Naive thymus-derived CD4-positive, alpha-beta T cell (primary cell): ENCODE results near the gene IRF2BP1. TPM values are rescaled to one million over a fixed set of nuclear protein-coding genes. Genes with fewer than 3 reads are reported as not detected.

ENCODE experiments used
- ATAC-seq: fragments of 150-1000 bp; cut with Tn5 transposase; 2 replicates; pipeline ENCODE4 v1.10.0; 2021; ENCODE audit warnings: mild to moderate bottlenecking, moderate library complexity
- CTCF ChIA-PET: fragments of 350-600 bp; sonication (Branson Sonifier 250); formaldehyde crosslinking; loops from one replicate; lab custom pipeline; 2021; ENCODE audit warnings: antibody characterized with exemption; lab: Charles Lee
- POLR2A ChIA-PET: fragments of 350-600 bp; sonication (Branson Sonifier 250); formaldehyde crosslinking; loops from one replicate; lab custom pipeline; 2021; ENCODE audit warnings: antibody characterized with exemption, inconsistent platforms; lab: Charles Lee
- DNase-seq, 9 donors: peaks; one replicate each; pipeline versions ENCODE4 v3.0.0 to v3.0.0-alpha.2; 2020 to 2022; ENCODE audit warnings: mixed read lengths in 1 of 9
- H3K27ac ChIP-seq: one replicate; pipeline ENCODE4 v1.7.0; 2013; ENCODE audit warnings: mild to moderate bottlenecking, low read depth, low read length, moderate library complexity
- H3K27me3 ChIP-seq, 2 donors: one replicate each; pipeline ENCODE4 v1.7.0; 2013; ENCODE audit warnings: low read length in 2 of 2, mild to moderate bottlenecking in 2 of 2, moderate library complexity in 2 of 2; ENCODE audit not compliant: control insufficient read depth in 2 of 2, insufficient read depth in 2 of 2
- H3K36me3 ChIP-seq, 3 experiments: 1 replicate in 2 of 3; 2 replicates in 1 of 3; pipeline ENCODE4 v1.7.0; 2013; ENCODE audit warnings: low read length in 3 of 3, mild to moderate bottlenecking in 3 of 3, moderate library complexity in 1 of 3; ENCODE audit not compliant: insufficient read depth in 3 of 3, control insufficient read depth in 2 of 3
- H3K4me1 ChIP-seq, 2 donors: one replicate each; pipeline ENCODE4 v1.7.0; 2013; ENCODE audit warnings: low read length in 2 of 2, mild to moderate bottlenecking in 2 of 2, moderate library complexity in 1 of 2; ENCODE audit not compliant: control insufficient read depth in 2 of 2, insufficient read depth in 2 of 2
- H3K4me3 ChIP-seq: 2 replicates; pipeline ENCODE4 v1.7.0; 2013; ENCODE audit warnings: mild to moderate bottlenecking, low read length
- H3K9me3 ChIP-seq, 3 experiments: 1 replicate in 2 of 3; 2 replicates in 1 of 3; pipeline ENCODE4 v1.7.0; 2013; ENCODE audit warnings: low read length in 3 of 3; ENCODE audit not compliant: control insufficient read depth in 2 of 3
- H3K27ac Mint-ChIP-seq, 9 donors: one replicate each; pipeline ENCODE4 v1.8.0; 2020 to 2022; ENCODE audit warnings: mixed read lengths in 9 of 9, mild to moderate bottlenecking in 8 of 9, moderate library complexity in 5 of 9, inconsistent platforms in 2 of 9
- H3K27me3 Mint-ChIP-seq, 5 donors: one replicate each; pipeline ENCODE4 v1.8.0; 2021 to 2022; ENCODE audit warnings: mixed read lengths in 5 of 5, mild to moderate bottlenecking in 1 of 5
- H3K36me3 Mint-ChIP-seq, 5 donors: one replicate each; pipeline ENCODE4 v1.8.0; 2020 to 2022; ENCODE audit warnings: mixed read lengths in 5 of 5, mild to moderate bottlenecking in 3 of 5, inconsistent platforms in 1 of 5
- H3K4me1 Mint-ChIP-seq, 7 donors: one replicate each; pipeline ENCODE4 v1.8.0; 2020 to 2022; ENCODE audit warnings: mixed read lengths in 7 of 7, mild to moderate bottlenecking in 3 of 7, inconsistent platforms in 1 of 7
- H3K4me3 Mint-ChIP-seq, 10 donors: one replicate each; pipeline ENCODE4 v1.8.0; 2020 to 2022; ENCODE audit warnings: mild to moderate bottlenecking in 10 of 10, mixed read lengths in 10 of 10, moderate library complexity in 6 of 10, inconsistent platforms in 2 of 10
- H3K9me3 Mint-ChIP-seq, 11 donors: one replicate each; pipeline ENCODE4 v1.8.0; 2020 to 2022; ENCODE audit warnings: mixed read lengths in 11 of 11, mild to moderate bottlenecking in 4 of 11, inconsistent platforms in 1 of 11, moderate library complexity in 1 of 11
- intact Hi-C, 2 donors: fragments of 100-400 bp; cut with micrococcal nuclease; formaldehyde crosslinking; loops; one replicate each; pipeline ENCODE4 v1.15.1; 2023
- polyA plus RNA-seq, 2 donors: library from polyadenylated mRNA; unstranded; fragments of 300-500 nt; fragmentation: Illumina TruSeq; gene quantifications; one replicate each; pipeline ENCODE4 v1.2.3, GENCODE V29; 2021
- total RNA-seq, 6 experiments: library from RNA in 5 of 6; stranded (reverse) in 5 of 6; gene quantifications; 1 replicate in 5 of 6; 2 replicates in 1 of 6; pipeline ENCODE4 v1.2.3 and lab custom pipeline; 2021 to 2026

The IRF2BP1 gene
- total and polyA plus RNA-seq, 7 experiments from 2014 or later: 6.2 to 38.7 (median 18.9) TPM

GRCh38 chr19:45927565-45928261 lies 41.8 kb upstream of the IRF2BP1 start:
- Mint-ChIP-seq H3K27ac (peak overlapping the region in 4 of 9 donors; percentile 28 to 60 (median 42)), H3K4me1 (peaks cover 4 to 23% (median 6%) of the 10 kb centered on the region in 7 donors), H3K36me3 (peaks cover 0 to 2% (median 0%) of the 10 kb centered on the region in 5 donors), H3K9me3 (peaks cover 0 to 3% (median 0%) of the 10 kb centered on the region in 11 donors), H3K27me3 (peaks cover 0 to 15% (median 9%) of the 10 kb centered on the region in 5 donors), H3K4me3 (peak overlapping the region in 7 of 10 donors; percentile 10 to 86 (median 55))
- Histone ChIP-seq H3K9me3 (no peaks in the 10 kb centered on the region), H3K4me1 (peaks cover 4 to 5% of the 10 kb centered on the region in 2 donors), H3K4me3 (no peak overlapping the region), H3K27me3 (no peaks in the 10 kb centered on the region), H3K27ac (no peak overlapping the region), H3K36me3 (no peaks in the 10 kb centered on the region)
- DNase-seq (peak; percentile 66 to 89 (median 87)), ATAC-seq (peak; percentile 99)
- ChIA-PET CTCF (interaction anchor here (0.7 kb wide), 1 partner anchor 234 kb away, joined by 4 read pairs; no protein-coding TSS in a partner anchor), POLR2A (interaction anchor here (1.8 kb wide), 1 partner anchor 67 kb away, joined by 7 read pairs; the partner anchor contains the start of gene CCDC61)
- intact Hi-C loops: loop anchor here (1.0 to 5.0 kb wide), 6 partner anchors 25 to 90 kb away; partner anchors contain the start of genes CCDC61 (in 2 of the 2), IRF2BP1 (in 2 of the 2), MYPOP (in 2 of the 2) and SYMPK (in 2 of the 2)

GRCh38 chr19:45924891-45925447 lies 39.0 kb upstream of the IRF2BP1 start:
- CTCF ChIA-PET: interaction anchor here (0.6 kb wide), 1 partner anchor 19 kb away, joined by 6 read pairs; no protein-coding TSS in a partner anchor
- Histone ChIP-seq H3K9me3 (no peaks in the 10 kb centered on the region), H3K27ac (no peak overlapping the region), H3K4me1 (peaks cover 4 to 5% of the 10 kb centered on the region in 2 donors), H3K4me3 (no peak overlapping the region), H3K27me3 (no peaks in the 10 kb centered on the region), H3K36me3 (no peaks in the 10 kb centered on the region)
- POLR2A ChIA-PET: no interaction called here
- Mint-ChIP-seq H3K27me3 (peaks cover 0 to 6% (median 0%) of the 10 kb centered on the region in 5 donors), H3K27ac (no peak overlapping the region), H3K4me3 (no peak overlapping the region), H3K9me3 (peaks cover 0 to 2% (median 0%) of the 10 kb centered on the region in 11 donors), H3K36me3 (peaks cover 0 to 2% (median 0%) of the 10 kb centered on the region in 5 donors), H3K4me1 (peaks cover 4 to 38% (median 6%) of the 10 kb centered on the region in 7 donors)
- ATAC-seq (no peak), DNase-seq (no peak)
- intact Hi-C loops: loop anchor here in 1 of 2 donors (5.0 kb wide), 1 partner anchor 92 kb away; no protein-coding TSS in a partner anchor

GRCh38 chr19:45922281-45922680 lies 36.3 kb upstream of the IRF2BP1 start:
- Histone ChIP-seq H3K27me3 (no peaks in the 10 kb centered on the region), H3K4me3 (no peak overlapping the region), H3K36me3 (no peaks in the 10 kb centered on the region), H3K27ac (no peak overlapping the region), H3K9me3 (no peaks in the 10 kb centered on the region), H3K4me1 (no peaks in the 10 kb centered on the region)
- CTCF ChIA-PET: no interaction called here
- Mint-ChIP-seq H3K27me3 (peaks cover 0 to 5% (median 0%) of the 10 kb centered on the region in 5 donors), H3K9me3 (peaks cover 0 to 2% (median 0%) of the 10 kb centered on the region in 11 donors), H3K36me3 (no peaks in the 10 kb centered on the region), H3K27ac (peak overlapping the region in 1 of 9 donors; percentile 68), H3K4me1 (peaks cover 0 to 38% (median under 1%) of the 10 kb centered on the region in 7 donors), H3K4me3 (no peak overlapping the region)
- DNase-seq (no peak), ATAC-seq (no peak)
- intact Hi-C loops: no loop called here
- POLR2A ChIA-PET: interaction anchor here (0.7 kb wide), 1 partner anchor 564 kb away, joined by 3 read pairs; no protein-coding TSS in a partner anchor

GRCh38 chr19:45920458-45920857 lies 34.5 kb upstream of the IRF2BP1 start:
- Mint-ChIP-seq H3K27me3 (peaks cover 0 to 9% (median 2%) of the 10 kb centered on the region in 5 donors), H3K27ac (peak overlapping the region in 1 of 9 donors; percentile 75), H3K9me3 (peaks cover 0 to 2% (median 0%) of the 10 kb centered on the region in 11 donors), H3K4me3 (peak overlapping the region in 1 of 10 donors; percentile 60), H3K4me1 (peaks cover 0 to 45% (median 0%) of the 10 kb centered on the region in 7 donors), H3K36me3 (no peaks in the 10 kb centered on the region)
- ChIA-PET POLR2A (no interaction called here), CTCF (no interaction called here)
- no peak overlapping the region for H3K27ac ChIP-seq
- ATAC-seq: no peak
- H3K36me3 ChIP-seq: no peaks in the 10 kb centered on the region
- intact Hi-C loops: no loop called here
- DNase-seq: no peak
- H3K4me1 ChIP-seq: no peaks in the 10 kb centered on the region
- no peaks in the 10 kb centered on the region for H3K27me3 ChIP-seq
- H3K4me3 ChIP-seq: no peak overlapping the region
- H3K9me3 ChIP-seq: no peaks in the 10 kb centered on the region

DNA sequence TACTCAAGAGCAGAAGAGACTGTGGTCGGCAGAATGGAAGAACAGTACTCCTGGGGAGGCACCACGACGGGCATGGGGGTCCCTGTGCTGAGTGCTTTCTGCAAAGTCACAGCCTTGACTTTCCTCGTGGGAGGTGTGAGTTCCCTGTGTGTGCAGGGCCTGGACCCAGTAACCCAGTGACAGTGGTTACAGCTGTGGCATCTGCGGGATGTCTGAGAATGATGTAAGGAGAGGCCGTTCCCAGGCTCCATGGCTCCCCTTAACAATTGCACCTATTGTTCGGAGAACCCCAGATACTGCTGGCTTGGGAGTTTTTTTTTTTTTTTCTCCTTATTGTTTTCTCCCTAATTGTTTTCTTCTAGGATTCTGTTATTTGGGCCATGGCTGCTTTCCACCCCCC lies 33.7 kb upstream of the IRF2BP1 start:
- H3K36me3 Mint-ChIP-seq: no peaks in the 10 kb centered on the region
- intact Hi-C loops: no loop called here
- no peak for DNase-seq

GRCh38 chr19:45918721-45919120 lies 32.8 kb upstream of the IRF2BP1 start:
- Histone ChIP-seq H3K27ac (no peak overlapping the region), H3K27me3 (no peaks in the 10 kb centered on the region), H3K36me3 (no peaks in the 10 kb centered on the region), H3K4me3 (no peak overlapping the region), H3K9me3 (no peaks in the 10 kb centered on the region), H3K4me1 (no peaks in the 10 kb centered on the region)
- CTCF ChIA-PET: no interaction called here
- DNase-seq: no peak
- POLR2A ChIA-PET: no interaction called here
- Mint-ChIP-seq H3K27ac (peak overlapping the region in 1 of 9 donors; percentile 84), H3K4me3 (peak overlapping the region in 1 of 10 donors; percentile 33), H3K36me3 (no peaks in the 10 kb centered on the region), H3K9me3 (peaks cover 0 to 2% (median 0%) of the 10 kb centered on the region in 11 donors), H3K27me3 (peaks cover 0 to 10% (median 6%) of the 10 kb centered on the region in 5 donors), H3K4me1 (peaks cover 0 to 42% (median 0%) of the 10 kb centered on the region in 7 donors)
- no peak for ATAC-seq
- intact Hi-C loops: no loop called here

More for the DNA sequence above, 33.7 kb upstream of the IRF2BP1 start:
- Histone ChIP-seq H3K27ac (no peak overlapping the region), H3K36me3 (no peaks in the 10 kb centered on the region), H3K4me3 (no peak overlapping the region), H3K9me3 (no peaks in the 10 kb centered on the region), H3K4me1 (no peaks in the 10 kb centered on the region), H3K27me3 (no peaks in the 10 kb centered on the region)
- ChIA-PET CTCF (no interaction called here), POLR2A (no interaction called here)
- peaks cover 0 to 9% (median 4%) of the 10 kb centered on the region in 5 donors for H3K27me3 Mint-ChIP-seq
- H3K9me3 Mint-ChIP-seq: peaks cover 0 to 2% (median 0%) of the 10 kb centered on the region in 11 donors
- H3K4me3 Mint-ChIP-seq: peak overlapping the region in 1 of 10 donors; percentile 2
- H3K27ac Mint-ChIP-seq: peak overlapping the region in 1 of 9 donors; percentile 23
- ATAC-seq: no peak
- peaks cover 0 to 42% (median 0%) of the 10 kb centered on the region in 7 donors for H3K4me1 Mint-ChIP-seq
